ENCODE measurements around the gene ERN1. TPM values are rescaled to one million over a fixed set of nuclear protein-coding genes. Genes with fewer than 3 reads are reported as not detected.

Gene ERN1
- total and polyA plus RNA-seq, 10 donors = 3.1 to 65.4 (median 44.1) TPM

- H3K36me3 ChIP-seq = no peaks in the 10 kb centered on the region
- H3K4me3 ChIP-seq = peak overlapping the region in 1 of 8 donors; percentile 92
- intact Hi-C loops (cut with DNase I; ENCODE audit: low total_unique reads) = no loop called here
- H3K9me3 ChIP-seq = no peaks in the 10 kb centered on the region
- WGBS, 5 donors = 76 to 96% (median 90%) methylated on average over 1 of the region's 1 CpG
- peaks cover 18 to 80% (median 49%) of the 10 kb centered on the region in 6 donors for H3K4me1 ChIP-seq
- DNase-seq = no peak
- TF ChIP-seq POLR2A (IDR thresholded peaks at IDR 0.05) (no peak), POLR2AphosphoS5 (IDR thresholded peaks at IDR 0.05) (no peak)
- H3K27me3 ChIP-seq (replicated peaks in 1 of 7) = no peaks in the 10 kb centered on the region
- H3K27ac ChIP-seq = no peak overlapping the region
These were observed 3.0 kb downstream of the ERN1 start for GRCh38 chr17:64126918-64127317.

GRCh38 chr17:64125937-64126336 is 4.0 kb downstream of the ERN1 start:
- no peaks in the 10 kb centered on the region for H3K9me3 ChIP-seq
- WGBS, 5 donors = 79 to 93% (median 90%) methylated on average over 3 of the region's 3 CpGs
- H3K27me3 ChIP-seq (replicated peaks in 1 of 7) = no peaks in the 10 kb centered on the region
- H3K36me3 ChIP-seq = peaks cover 0 to 7% (median 0%) of the 10 kb centered on the region in 6 donors
- no peak overlapping the region for H3K27ac ChIP-seq
- peaks cover 17 to 80% (median 48%) of the 10 kb centered on the region in 6 donors for H3K4me1 ChIP-seq
- no peak for TF ChIP-seq CTCF (IDR thresholded peaks at IDR 0.05 in 8 of 11, conservative IDR thresholded peaks at IDR 0.05 in 3 of 11)
- TF ChIP-seq POLR2AphosphoS5 (IDR thresholded peaks at IDR 0.05) = no peak
- TF ChIP-seq POLR2A (IDR thresholded peaks at IDR 0.05) = no peak
- intact Hi-C loops (cut with DNase I; ENCODE audit: low total_unique reads) = no loop called here
- H3K4me3 ChIP-seq = peak overlapping the region in 1 of 8 donors; percentile 92
- DNase-seq = no peak

- 88 to 93% (median 90%) methylated on average over 3 of the region's 3 CpGs for WGBS, 5 donors
- TF ChIP-seq CTCF (IDR thresholded peaks at IDR 0.05 in 8 of 11, conservative IDR thresholded peaks at IDR 0.05 in 3 of 11) (no peak), POLR2A (IDR thresholded peaks at IDR 0.05) (no peak), POLR2AphosphoS5 (IDR thresholded peaks at IDR 0.05) (no peak)
- peaks cover 0 to 7% (median 0%) of the 10 kb centered on the region in 6 donors for H3K36me3 ChIP-seq
- DNase-seq = no peak
- no peaks in the 10 kb centered on the region for H3K9me3 ChIP-seq
- no peak overlapping the region for H3K27ac ChIP-seq
- no peaks in the 10 kb centered on the region for H3K27me3 ChIP-seq (replicated peaks in 1 of 7)
- intact Hi-C loops (cut with DNase I; ENCODE audit: low total_unique reads) = no loop called here
- H3K4me1 ChIP-seq = peaks cover 23 to 86% (median 51%) of the 10 kb centered on the region in 6 donors
- H3K4me3 ChIP-seq = no peak overlapping the region
These were observed 5.3 kb downstream of the ERN1 start for GRCh38 chr17:64124609-64125008.

- Histone ChIP-seq H3K36me3 (peaks cover 0 to 7% (median 0%) of the 10 kb centered on the region in 6 donors), H3K27ac (peak overlapping the region in 1 of 8 donors; percentile 5), H3K4me1 (peaks cover 25 to 88% (median 51%) of the 10 kb centered on the region in 6 donors), H3K9me3 (no peaks in the 10 kb centered on the region), H3K4me3 (no peak overlapping the region), H3K27me3 (replicated peaks in 1 of 7) (no peaks in the 10 kb centered on the region)
- no peak for TF ChIP-seq POLR2AphosphoS5 (IDR thresholded peaks at IDR 0.05)
- no peak for TF ChIP-seq CTCF (IDR thresholded peaks at IDR 0.05 in 8 of 11, conservative IDR thresholded peaks at IDR 0.05 in 3 of 11)
- TF ChIP-seq POLR2A (IDR thresholded peaks at IDR 0.05) = no peak
- WGBS, 5 donors = 78 to 88% (median 84%) methylated on average over 4 of the region's 4 CpGs
- intact Hi-C loops (cut with DNase I; ENCODE audit: low total_unique reads) = no loop called here
- DNase-seq = no peak
These were observed 6.8 kb downstream of the ERN1 start for GRCh38 chr17:64123114-64123513.
